ENCODE data around the gene TTBK1.

TTBK1 gene

GRCh38 chr6:43203029-43203717 lies 40.1 kb upstream of the TTBK1 start:
- no peak for DNase-seq (ENCODE audit: low read depth)
- TF ChIP-seq CTCF (IDR thresholded peaks at IDR 0.05; ENCODE audit: low read depth, low read length, missing control alignments), result no peak
- no peak overlapping the region for H3K4me3 ChIP-seq (ENCODE audit: low read depth, low read length)
- in situ Hi-C loops (cut with HindIII; ENCODE audit: low sequenced_read_pairs), result no loop called here

GRCh38 chr6:43203718-43204095 lies 39.6 kb upstream of the TTBK1 start:
- in situ Hi-C loops (cut with HindIII; ENCODE audit: low sequenced_read_pairs), result no loop called here
- H3K4me3 ChIP-seq (ENCODE audit: low read depth, low read length), result no peak overlapping the region
- no peak for TF ChIP-seq CTCF (IDR thresholded peaks at IDR 0.05; ENCODE audit: low read depth, low read length, missing control alignments)
- DNase-seq (ENCODE audit: low read depth), result no peak

- no peak for DNase-seq (ENCODE audit: low read depth)
- in situ Hi-C loops (cut with HindIII; ENCODE audit: low sequenced_read_pairs), result no loop called here
- no peak for TF ChIP-seq CTCF (IDR thresholded peaks at IDR 0.05; ENCODE audit: low read depth, low read length, missing control alignments)
- H3K4me3 ChIP-seq (ENCODE audit: low read depth, low read length), result no peak overlapping the region
Measured at GRCh38 chr6:43204271-43205105, 38.8 kb upstream of the TTBK1 start.

GRCh38 chr6:43205849-43206248 lies 37.4 kb upstream of the TTBK1 start:
- TF ChIP-seq CTCF (IDR thresholded peaks at IDR 0.05; ENCODE audit: low read depth, low read length, missing control alignments), result no peak
- H3K4me3 ChIP-seq (ENCODE audit: low read depth, low read length), result no peak overlapping the region
- no peak for DNase-seq (ENCODE audit: low read depth)
- in situ Hi-C loops (cut with HindIII; ENCODE audit: low sequenced_read_pairs), result no loop called here

GRCh38 chr6:43207286-43207685 lies 36.0 kb upstream of the TTBK1 start:
- TF ChIP-seq CTCF (IDR thresholded peaks at IDR 0.05; ENCODE audit: low read depth, low read length, missing control alignments), result no peak

GRCh38 chr6:43211955-43212354 lies 31.3 kb upstream of the TTBK1 start:
- no peak for DNase-seq (ENCODE audit: low read depth)
- no peak for TF ChIP-seq CTCF (IDR thresholded peaks at IDR 0.05; ENCODE audit: low read depth, low read length, missing control alignments)
- no peak overlapping the region for H3K4me3 ChIP-seq (ENCODE audit: low read depth, low read length)
- in situ Hi-C loops (cut with HindIII; ENCODE audit: low sequenced_read_pairs), result no loop called here

More at GRCh38 chr6:43207286-43207685, 36.0 kb upstream of the TTBK1 start:
- no peak for DNase-seq (ENCODE audit: low read depth)
- in situ Hi-C loops (cut with HindIII; ENCODE audit: low sequenced_read_pairs), result no loop called here
- no peak overlapping the region for H3K4me3 ChIP-seq (ENCODE audit: low read depth, low read length)
